Inflammatory macrophage (primary cell): ENCODE measurements around the gene IQGAP3.
A peak's percentile ranks its signal among the peaks of the same experiment; 100 is the strongest.

Experiments used
- DNase-seq, 2 donors: peaks; one replicate each; pipeline ENCODE4 v3.0.0-alpha.2; 2020 to 2022

IQGAP3 gene

DNA sequence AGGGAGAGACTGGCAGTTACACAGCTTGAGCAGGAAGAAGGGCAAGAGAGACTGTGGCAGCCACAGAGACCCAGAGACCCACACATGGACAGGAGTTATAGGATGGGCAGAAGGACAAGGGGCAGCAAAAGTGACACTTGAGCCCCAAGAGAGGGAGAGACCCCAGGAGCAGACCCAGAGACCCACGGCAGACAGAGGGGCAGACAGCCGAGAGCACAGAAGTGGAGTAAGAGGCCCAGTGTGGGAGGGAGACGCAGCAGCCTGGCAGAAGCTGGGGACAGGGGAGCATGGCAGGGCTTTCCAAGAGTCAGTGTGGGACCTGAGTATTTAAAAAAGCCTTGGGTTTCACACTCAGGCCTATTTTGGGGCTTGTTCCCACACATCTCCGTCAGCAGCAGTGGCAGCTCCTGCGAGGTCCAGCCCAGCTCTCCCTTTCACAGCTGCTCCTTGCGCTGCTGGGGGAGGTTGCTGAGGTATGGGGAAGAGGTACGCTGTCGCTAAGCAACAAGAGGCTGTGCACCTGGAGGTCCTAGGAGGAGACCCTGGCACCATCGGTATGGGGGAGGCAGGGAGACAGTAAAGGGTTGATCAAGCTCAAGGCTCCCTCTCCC is 62.8 kb downstream of the IQGAP3 start:
- no peak for DNase-seq

DNA sequence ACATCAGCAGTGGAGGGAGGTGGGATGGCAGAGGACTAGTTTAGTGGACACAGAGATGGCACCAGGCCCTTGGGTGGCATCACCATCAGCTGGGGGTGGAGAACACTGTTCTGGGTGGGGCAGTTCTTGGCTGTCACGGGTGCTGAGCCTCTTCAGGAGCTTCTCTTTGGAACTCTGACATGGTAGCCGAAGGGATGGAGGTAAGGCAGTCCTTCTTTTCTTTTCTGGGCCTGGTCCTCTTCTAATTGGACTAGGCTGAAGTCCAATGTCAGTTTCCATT is 63.5 kb downstream of the IQGAP3 start:
- DNase-seq, result no peak

- DNase-seq, result peak in 1 of 2 donors; percentile 61
Observed at GRCh38 chr1:156508205-156508954, 64.0 kb downstream of the IQGAP3 start.

GRCh38 chr1:156506450-156506849 is 65.9 kb downstream of the IQGAP3 start:
- no peak for DNase-seq

DNA sequence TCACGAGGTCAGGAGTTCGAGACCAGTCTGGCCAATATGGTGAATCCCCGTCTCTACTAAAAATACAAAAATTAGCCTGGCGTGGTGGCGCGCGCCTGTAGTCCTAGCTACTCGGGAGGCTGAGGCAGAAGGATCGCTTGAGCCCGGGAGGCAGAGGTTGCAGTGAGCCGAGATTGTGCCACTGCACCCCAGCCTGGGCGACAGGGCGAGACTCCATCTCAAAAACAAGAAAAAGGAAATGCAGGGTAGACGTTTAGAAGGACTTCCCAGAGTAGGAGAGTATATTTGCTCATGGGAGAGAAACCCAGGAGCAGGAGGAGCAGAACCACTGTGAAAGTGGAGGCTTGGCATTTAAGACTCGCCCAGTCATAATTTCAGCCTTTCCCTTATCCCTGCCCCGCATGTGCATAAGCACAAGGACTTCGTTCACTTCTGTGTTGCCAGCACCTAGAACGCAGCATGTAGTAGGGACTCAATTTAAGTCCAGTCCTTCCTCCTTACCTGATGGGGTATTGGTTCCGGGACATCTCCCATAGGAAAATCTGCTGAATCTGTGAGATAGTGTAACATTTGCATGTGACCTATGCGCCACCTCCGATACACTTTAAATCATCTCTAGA is 66.6 kb downstream of the IQGAP3 start:
- DNase-seq, result no peak

DNA sequence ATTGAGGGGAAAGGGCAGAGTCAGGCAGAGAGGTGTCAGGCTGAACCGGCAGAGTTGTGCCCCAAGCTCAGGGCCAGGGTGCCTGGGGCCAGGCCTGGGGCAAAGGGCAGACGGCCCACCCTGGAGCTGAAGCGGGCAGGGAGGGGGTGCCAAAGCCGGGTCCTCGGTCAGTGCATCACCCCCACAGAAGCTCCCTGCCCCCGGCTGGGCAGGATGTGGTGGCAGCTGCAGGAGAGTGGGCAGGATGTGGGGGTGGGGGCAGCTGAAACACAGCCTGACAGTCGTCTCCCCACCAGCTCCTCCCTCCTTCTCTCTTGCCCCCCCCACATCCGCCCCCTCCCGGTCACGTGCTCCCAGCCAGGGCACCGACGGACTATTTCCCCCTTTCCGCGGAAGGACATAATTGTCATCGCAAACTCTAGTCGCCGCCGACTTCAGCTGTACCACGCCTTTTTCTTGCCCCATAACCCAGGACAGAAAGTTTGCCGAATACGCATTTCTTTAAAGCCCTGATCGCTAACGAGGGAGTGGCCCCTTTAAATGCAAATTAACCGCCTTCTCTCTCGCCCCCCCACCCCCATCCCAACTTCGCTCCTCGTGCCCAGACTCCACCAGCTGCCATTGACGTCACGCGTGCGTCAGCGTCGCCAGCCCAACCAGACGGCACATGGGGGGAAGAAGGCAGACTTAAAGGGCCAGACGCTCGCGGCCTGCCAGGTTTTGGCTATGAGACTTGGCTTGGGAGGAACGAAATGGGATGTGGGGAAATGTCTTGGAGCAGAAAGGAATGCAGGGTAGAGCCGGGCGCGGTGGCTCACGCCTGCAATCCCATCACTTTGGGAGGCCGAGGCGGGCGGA is 67.3 kb downstream of the IQGAP3 start:
- DNase-seq, result peak; percentile 97 to 98

DNA sequence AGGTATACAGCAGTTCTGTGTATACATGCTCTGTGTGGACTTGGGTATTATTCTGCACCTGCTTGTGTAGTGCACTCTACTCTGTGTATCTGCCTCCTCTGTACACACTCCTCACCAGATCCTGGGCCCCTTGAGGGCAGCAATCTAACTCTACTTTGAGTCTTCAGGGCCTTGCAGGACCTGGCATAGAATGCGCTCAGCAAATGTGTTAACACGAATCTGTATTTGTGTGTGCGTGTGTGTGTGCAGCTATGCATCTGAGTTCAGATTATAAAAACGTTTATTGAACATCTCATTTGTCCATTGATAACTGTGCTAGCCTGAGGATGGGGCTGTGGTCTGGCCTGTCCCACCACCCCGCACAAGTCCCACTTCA is 67.9 kb downstream of the IQGAP3 start:
- no peak for DNase-seq

- no peak for DNase-seq
Observed at GRCh38 chr1:156503698-156504437, 68.5 kb downstream of the IQGAP3 start.

DNA sequence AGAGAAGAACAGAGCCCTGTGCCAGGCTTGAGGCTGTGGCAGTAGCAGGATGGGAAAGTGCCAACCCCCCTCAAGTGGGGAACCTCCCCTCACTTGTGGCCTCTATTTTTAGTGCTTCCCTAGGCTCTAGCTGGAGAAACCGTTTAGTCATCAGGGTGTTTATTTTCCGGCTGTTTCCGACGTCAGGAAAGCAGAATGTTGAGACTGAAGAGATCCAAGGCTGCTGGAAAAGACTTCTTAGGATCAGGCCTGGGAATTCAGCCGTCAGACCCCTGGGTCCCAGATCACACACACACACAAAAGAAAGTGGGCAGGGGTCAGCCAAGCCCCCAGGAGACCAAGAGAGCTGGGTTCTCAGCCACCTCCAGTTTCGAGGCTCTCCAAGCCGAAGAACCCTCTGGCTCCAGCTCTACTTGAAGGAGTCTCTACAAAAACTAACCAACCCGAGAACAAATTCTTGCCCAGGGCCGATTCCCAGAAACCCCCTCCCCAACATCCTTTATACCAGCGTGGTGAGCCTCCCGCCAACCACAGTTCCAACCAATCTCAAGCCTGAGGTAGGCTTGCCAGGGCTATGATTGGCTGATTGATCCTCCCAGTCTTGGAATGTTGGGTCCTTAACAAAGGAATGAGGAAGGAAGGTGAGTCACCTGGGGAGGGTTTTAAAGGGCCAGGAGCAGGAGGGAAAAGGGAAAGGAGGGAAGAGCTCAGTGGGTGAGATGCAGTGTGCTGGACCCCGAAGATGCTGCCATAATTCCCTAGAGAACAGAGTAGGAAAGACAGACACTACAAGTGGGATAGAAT is 69.3 kb downstream of the IQGAP3 start:
- peak; percentile 72 to 77 for DNase-seq

DNA sequence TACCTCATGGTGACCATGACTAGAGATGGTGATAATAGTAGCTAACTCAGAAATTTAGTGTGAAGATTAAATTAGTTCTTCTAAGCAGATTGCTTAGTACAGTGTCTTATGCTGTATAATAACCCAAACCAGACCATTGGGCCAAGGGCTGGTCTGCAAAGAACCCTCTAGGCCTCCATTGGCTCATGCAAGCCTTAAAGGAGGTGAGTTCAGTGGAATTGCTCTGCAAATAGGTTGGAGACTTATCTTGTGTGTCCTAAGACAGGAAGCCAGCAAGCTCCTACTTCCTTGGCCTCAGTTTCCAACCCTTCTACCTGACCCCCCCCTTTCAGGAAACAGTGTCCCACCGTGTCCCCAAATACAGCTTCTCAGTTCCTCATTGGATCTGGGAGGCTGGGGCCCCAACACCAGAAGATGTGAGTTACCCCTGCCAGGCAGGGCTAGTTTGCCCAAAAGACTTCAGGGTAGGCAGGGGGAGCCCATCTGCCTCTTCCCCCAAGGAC is 69.9 kb downstream of the IQGAP3 start:
- DNase-seq, result no peak

DNA sequence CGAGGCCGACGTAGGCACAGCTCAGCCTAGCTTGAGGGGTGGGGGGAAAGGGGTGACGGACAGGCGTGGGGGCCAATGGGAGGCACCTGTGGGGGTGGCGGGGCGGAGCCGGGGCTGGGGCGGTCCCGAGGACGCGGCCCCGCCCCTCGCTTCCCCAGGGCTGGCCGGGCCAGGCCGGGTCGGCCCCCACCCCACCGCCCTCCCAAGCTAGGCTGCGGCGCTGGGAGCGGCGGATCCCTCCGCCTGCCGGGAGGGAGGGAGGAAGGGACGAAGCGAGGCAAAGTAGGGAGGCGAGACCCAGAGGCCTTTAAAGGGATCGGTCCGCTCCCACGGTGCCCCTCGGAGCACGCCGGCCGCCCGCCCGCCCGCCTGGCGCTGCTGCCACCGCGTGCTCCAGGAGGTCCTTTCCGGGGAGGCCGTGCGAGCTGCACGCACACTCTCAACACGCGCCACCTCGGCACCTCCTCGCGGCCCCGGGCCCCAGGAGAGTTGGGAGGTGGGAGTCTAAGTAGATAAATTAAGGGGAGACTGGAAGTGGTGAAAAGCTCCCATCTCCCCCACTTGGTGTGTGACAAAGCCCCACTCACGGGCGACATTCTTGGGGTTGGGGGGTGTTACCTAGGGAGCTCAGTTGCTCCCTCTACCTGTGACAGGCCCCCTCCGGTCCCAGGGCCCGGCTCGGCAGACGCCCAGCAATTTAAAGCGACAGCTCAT is 71.4 kb downstream of the IQGAP3 start:
- DNase-seq, result peak; percentile 94

DNA sequence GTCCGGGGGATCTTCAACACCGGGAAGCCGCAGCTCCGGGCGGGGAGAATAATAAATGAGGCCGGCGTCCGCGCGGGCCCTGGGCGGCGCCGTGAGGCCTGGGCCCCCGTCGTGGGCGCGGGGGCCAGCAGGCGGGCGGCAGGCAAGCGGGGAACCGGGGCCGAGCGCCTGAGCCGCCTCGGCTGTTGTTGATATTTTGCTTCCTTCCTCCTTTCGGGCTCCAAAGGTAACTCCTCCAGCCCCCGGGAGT is 71.9 kb downstream of the IQGAP3 start, which contains the start of gene MEF2D:
Gene MEF2D, minus strand, starts transcription at position 233 of the 250 bp plus-strand sequence. CDS start 17,483 bp downstream, outside the sequence.
- DNase-seq, result no peak

DNA sequence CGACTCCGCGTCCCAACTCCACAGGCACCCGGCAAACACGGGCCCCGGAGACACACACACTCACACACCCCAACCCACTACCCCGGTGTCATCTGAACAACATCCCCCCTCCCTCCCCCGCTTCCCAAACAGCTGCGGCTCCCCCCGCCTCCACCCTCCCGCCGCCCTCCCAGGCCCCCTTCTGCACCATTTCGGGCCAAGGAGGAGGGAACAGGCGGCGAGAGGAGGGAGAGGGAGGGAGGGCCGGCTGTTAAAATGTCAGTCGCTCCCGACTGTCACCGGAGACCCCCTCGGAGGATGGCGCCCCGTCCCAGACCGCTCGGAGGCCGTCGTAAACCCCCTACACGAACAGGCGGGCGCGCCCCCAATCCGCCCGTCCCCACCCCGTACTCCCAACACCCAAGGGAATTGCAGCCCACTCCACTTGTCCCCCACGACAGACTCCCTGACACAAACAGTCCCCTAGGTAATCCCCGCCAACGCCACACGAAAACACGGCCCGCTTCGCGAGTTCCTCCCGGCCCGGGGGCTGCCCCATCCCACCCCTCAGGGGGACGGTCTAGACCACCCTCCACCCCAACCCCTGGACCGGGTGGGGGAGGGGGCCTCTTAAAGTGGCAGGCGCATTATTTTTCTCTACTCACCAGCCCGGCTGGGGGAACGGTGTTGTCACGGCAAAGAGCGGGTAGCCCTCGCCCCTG is 72.4 kb downstream of the IQGAP3 start:
- peak in 1 of 2 donors; percentile 31 for DNase-seq

GRCh38 chr1:156499194-156499841 is 73.0 kb downstream of the IQGAP3 start:
- no peak for DNase-seq

DNA sequence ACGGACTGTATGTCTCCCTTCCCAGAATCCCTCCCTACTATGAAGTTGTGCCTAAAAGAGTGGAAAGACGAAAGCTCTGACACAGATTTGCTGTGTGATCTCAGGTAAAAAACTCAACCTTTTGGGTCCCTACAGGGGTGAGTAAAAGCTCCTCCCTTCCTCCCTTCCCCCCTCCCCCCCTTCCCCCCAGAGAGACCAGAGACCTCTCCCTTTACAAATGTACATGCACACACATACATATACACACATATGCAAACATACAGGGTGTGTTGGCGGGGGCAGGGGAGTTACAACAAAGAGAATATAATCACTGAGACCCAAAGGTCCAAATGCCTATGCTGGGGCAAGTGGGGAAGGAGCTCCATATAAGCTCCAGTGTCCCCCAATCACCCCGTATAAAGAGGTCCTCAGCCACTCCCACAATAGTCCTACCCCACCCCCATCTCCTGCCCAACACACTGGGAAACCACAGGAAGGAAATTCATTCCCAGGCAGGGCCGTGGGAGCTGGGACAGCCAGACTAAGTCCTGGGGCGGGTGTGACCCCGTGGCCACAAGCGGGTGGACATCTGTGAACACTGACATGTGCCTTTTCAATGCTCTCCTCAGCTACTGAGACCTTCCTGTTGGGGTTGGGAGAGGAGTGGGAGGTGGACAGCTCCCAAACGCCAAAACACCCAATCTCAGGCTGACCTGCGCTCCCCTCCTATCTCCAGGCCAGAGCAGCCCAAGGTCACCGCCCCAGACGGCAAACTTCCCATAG is 73.8 kb downstream of the IQGAP3 start:
- peak; percentile 36 to 71 for DNase-seq

DNA sequence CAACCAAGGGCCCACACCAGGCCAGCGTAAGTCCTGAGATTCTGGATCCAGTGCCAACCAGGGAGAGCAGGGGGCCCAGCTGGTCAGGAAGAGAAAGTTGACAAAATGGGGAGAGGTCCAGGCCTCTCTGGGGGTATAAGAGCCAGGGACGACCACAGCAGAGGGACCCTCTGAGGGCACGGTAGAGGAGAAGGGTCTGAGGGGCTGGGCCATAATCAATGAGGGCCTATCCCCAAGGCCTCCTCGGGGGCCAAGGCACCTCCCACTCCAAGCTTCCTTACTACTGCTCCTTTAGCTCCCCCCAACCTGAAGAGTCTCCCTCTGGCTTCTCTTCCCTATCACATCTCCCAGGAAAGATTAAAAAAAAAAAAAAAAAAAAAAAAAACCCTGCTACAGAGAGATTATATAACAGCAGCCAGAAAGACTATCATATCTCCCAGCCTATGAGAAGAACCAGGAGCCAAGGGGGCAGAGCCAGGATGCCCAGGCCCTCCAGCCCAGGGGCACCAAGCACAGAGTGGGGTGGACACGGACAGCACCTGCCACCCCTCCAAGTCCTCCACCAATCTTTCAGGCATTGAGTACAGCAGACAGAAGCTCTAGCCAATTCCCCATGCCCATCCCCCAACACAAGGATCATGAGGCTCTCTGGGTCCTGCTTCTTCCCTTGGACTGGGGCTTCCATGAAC is 74.5 kb downstream of the IQGAP3 start:
- no peak for DNase-seq

DNA sequence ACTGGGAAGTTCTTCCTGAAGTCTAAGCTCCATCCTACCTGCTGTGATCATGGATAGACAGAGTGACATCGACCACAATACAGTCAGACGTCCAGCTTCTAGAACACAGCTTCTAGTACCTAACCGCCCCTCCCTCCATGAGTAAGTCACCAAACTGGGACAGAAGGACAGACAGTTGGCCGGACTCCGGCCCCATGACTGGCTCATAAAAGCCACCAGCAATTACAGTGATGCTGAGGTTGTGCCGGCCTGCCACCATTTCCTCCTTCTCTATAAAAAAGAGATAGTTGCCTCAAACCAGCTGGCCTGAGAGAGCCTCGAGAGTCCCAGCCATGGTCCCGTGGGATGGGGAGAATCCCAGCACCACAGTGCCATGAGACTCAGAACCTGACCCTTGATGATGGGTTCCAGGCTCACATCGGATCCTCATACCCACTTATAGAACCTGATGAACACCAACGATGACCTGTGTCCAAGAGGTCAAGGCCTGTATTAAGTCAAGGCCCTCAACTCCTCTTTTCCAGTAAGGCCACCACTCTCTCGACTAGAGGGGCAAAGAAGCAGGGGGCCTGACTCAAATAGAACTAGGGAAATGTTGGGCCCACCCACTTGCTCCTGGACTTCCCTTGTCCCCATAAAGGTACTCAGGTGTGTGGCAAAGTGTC is 75.2 kb downstream of the IQGAP3 start:
- peak in 1 of 2 donors; percentile 21 for DNase-seq
